GM18858 (cell line): Measurements from ENCODE around the gene UGGT1.
"Not testable (repeated sequence)": the region's sequence is repeated elsewhere in the genome, so short reads cannot be mapped to it uniquely, and the experiment has no call there.

Experiments
- ATAC-seq: cut with Tn5 transposase; IDR thresholded peaks from one replicate; pipeline ENCODE4 v1.9.1; 2021; ENCODE audit not compliant: unreplicated experiment

UGGT1 gene

GRCh38 chr2:128172191-128172590, 81.2 kb downstream of the UGGT1 start:
- ATAC-seq: no peak

GRCh38 chr2:128174067-128174466, 83.1 kb downstream of the UGGT1 start:
- not testable (repeated sequence) for ATAC-seq

- no peak for ATAC-seq
These were observed 86.3 kb downstream of the UGGT1 start for GRCh38 chr2:128177315-128177714.

- no peak for ATAC-seq
These were observed 87.2 kb downstream of the UGGT1 start for GRCh38 chr2:128178149-128178649.

- peak; percentile 55 for ATAC-seq
These were observed 87.9 kb downstream of the UGGT1 start for GRCh38 chr2:128178650-128179460.

GRCh38 chr2:128179461-128179755, 88.4 kb downstream of the UGGT1 start:
- no peak for ATAC-seq

GRCh38 chr2:128180031-128180430, 89.0 kb downstream of the UGGT1 start:
- no peak for ATAC-seq

- no peak for ATAC-seq
These were observed 94.6 kb downstream of the UGGT1 start for GRCh38 chr2:128185576-128185975.

GRCh38 chr2:128187032-128187654, 96.1 kb downstream of the UGGT1 start:
- ATAC-seq: no peak

- no peak for ATAC-seq
These were observed 104.5 kb downstream of the UGGT1 start for GRCh38 chr2:128195435-128195984.

- ATAC-seq: no peak
These were observed 105.0 kb downstream of the UGGT1 start for GRCh38 chr2:128196026-128196425.

GRCh38 chr2:128196471-128196931, 105.5 kb downstream of the UGGT1 start:
- peak; percentile 40 for ATAC-seq

- ATAC-seq: no peak
These were observed 106.1 kb downstream of the UGGT1 start for GRCh38 chr2:128197059-128197458.

GRCh38 chr2:128198656-128199055, 107.7 kb downstream of the UGGT1 start:
- ATAC-seq: no peak

GRCh38 chr2:128199141-128199540, 108.1 kb downstream of the UGGT1 start:
- no peak for ATAC-seq

GRCh38 chr2:128202791-128203190, 111.8 kb downstream of the UGGT1 start:
- ATAC-seq: no peak

GRCh38 chr2:128206245-128206644, 115.2 kb downstream of the UGGT1 start:
- no peak for ATAC-seq

GRCh38 chr2:128208023-128208422, 117.0 kb downstream of the UGGT1 start:
- no peak for ATAC-seq

- not testable (repeated sequence) for ATAC-seq
These were observed 117.8 kb downstream of the UGGT1 start for GRCh38 chr2:128208631-128209324.

- no peak for ATAC-seq
These were observed 123.3 kb downstream of the UGGT1 start for GRCh38 chr2:128214251-128214650.

GRCh38 chr2:128214866-128215460, 124.0 kb downstream of the UGGT1 start:
- no peak for ATAC-seq
